Stimulated activated memory B cell treated with anti-CD40 and anti-IgM and Interleukin-4, amounts not matched to agents 10 μg/mL and 1 μg/mL and 100 μg/mL, for 72 hours (primary cell): ENCODE data around the gene ATP10D.
"Not testable (repeated sequence)": the region's sequence is repeated elsewhere in the genome, so short reads cannot be mapped to it uniquely, and the experiment has no call there.

Experiments
- ATAC-seq: fragments of 150-1000 bp; cut with Tn5 transposase; 2 replicates; pipeline ENCODE4 v1.10.0; 2021
- H3K27ac Mint-ChIP-seq: one replicate; pipeline ENCODE4 v1.8.0; 2022; ENCODE audit warnings: mild to moderate bottlenecking, mixed read lengths
- H3K27me3 Mint-ChIP-seq: one replicate; pipeline ENCODE4 v1.8.0; 2022; ENCODE audit warnings: mixed read lengths
- H3K36me3 Mint-ChIP-seq: one replicate; pipeline ENCODE4 v1.8.0; 2022; ENCODE audit warnings: mixed read lengths
- H3K4me1 Mint-ChIP-seq: one replicate; pipeline ENCODE4 v1.8.0; 2022; ENCODE audit warnings: mixed read lengths
- H3K4me3 Mint-ChIP-seq: one replicate; pipeline ENCODE4 v1.8.0; 2022; ENCODE audit warnings: mild to moderate bottlenecking, moderate library complexity, mixed read lengths
- H3K9me3 Mint-ChIP-seq: one replicate; pipeline ENCODE4 v1.8.0; 2022; ENCODE audit warnings: mixed read lengths

Gene ATP10D

GRCh38 chr4:47505666-47506065, 20.6 kb downstream of the ATP10D start:
- H3K27me3 Mint-ChIP-seq, result no peaks in the 10 kb centered on the region
- H3K27ac Mint-ChIP-seq, result no peak overlapping the region
- peaks cover 5% of the 10 kb centered on the region for H3K36me3 Mint-ChIP-seq
- H3K9me3 Mint-ChIP-seq, result no peaks in the 10 kb centered on the region
- peaks cover 28% of the 10 kb centered on the region for H3K4me1 Mint-ChIP-seq
- no peak for ATAC-seq
- H3K4me3 Mint-ChIP-seq, result no peak overlapping the region

GRCh38 chr4:47510506-47511143, 25.6 kb downstream of the ATP10D start:
- peaks cover 50% of the 10 kb centered on the region for H3K4me1 Mint-ChIP-seq
- H3K9me3 Mint-ChIP-seq, result no peaks in the 10 kb centered on the region
- H3K27me3 Mint-ChIP-seq, result no peaks in the 10 kb centered on the region
- H3K27ac Mint-ChIP-seq, result peak overlapping the region; percentile 72
- H3K36me3 Mint-ChIP-seq, result peaks cover 27% of the 10 kb centered on the region
- peak; percentile 97 for ATAC-seq
- peak overlapping the region; percentile 8 for H3K4me3 Mint-ChIP-seq

DNA sequence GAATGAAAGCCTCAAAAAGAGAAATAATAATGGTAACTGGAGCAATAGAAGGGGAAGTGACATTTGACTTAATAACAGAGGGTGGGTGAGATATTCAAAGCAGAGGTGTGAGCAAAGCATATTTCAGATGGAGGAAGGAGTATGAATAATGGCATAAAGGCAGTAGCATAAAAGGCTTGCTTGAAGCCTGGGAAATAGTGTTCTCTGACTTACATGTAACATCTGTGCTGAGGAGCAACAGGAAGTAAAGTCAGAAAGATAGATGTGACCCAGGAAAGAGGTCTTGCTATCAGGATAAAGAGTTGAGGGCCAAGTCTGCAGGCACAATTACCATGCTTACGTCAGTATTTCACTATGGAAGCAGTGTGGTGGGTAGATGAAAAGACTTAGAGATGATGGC, 28.4 kb downstream of the ATP10D start:
- Mint-ChIP-seq H3K4me3 (no peak overlapping the region), H3K4me1 (peaks cover 36% of the 10 kb centered on the region), H3K27me3 (no peaks in the 10 kb centered on the region), H3K36me3 (peaks cover 34% of the 10 kb centered on the region), H3K27ac (no peak overlapping the region), H3K9me3 (no peaks in the 10 kb centered on the region)
- ATAC-seq, result no peak

DNA sequence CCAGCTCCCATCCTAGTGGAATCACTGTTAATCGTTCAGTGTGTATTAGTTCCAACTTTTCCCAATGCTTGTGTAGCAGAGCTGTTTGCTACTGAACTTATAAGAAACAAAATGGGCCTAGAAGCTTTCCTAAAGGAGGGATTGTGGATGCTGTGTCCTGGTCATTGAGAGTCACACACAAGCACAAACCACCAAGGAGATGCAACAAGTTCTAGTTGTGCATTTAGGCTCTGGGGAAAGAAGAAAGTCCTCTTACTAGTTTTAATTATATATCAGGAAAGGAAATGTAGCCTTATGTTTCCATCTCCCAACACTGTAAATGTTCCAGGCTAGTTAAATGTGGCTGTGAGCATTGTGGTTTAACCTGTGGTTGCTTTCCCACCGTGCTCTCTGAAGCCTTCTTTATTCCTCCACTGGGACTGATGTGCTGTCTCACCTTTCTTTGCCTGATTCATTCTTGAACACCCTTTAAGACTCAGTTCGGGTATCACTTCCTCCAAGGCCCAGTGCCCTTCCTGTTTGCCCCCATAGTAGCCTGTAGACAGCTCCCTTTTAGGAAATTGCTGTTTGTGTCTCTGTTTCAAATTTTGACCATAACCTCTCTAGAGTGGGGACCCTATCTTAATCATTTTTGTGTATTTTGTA, 34.3 kb downstream of the ATP10D start:
- H3K9me3 Mint-ChIP-seq, result no peaks in the 10 kb centered on the region
- H3K4me3 Mint-ChIP-seq, result no peak overlapping the region
- no peaks in the 10 kb centered on the region for H3K27me3 Mint-ChIP-seq
- H3K4me1 Mint-ChIP-seq, result peaks cover 23% of the 10 kb centered on the region
- ATAC-seq, result peak; percentile 95
- peaks cover 37% of the 10 kb centered on the region for H3K36me3 Mint-ChIP-seq
- peak overlapping the region; percentile 5 for H3K27ac Mint-ChIP-seq

- Mint-ChIP-seq H3K4me1 (peaks cover 21% of the 10 kb centered on the region), H3K4me3 (no peak overlapping the region), H3K27ac (no peak overlapping the region), H3K36me3 (peaks cover 70% of the 10 kb centered on the region), H3K9me3 (peaks cover 5% of the 10 kb centered on the region), H3K27me3 (no peaks in the 10 kb centered on the region)
- ATAC-seq, result no peak
Observed at GRCh38 chr4:47525154-47525819, 40.2 kb downstream of the ATP10D start.

- H3K9me3 Mint-ChIP-seq, result peaks cover 5% of the 10 kb centered on the region
- H3K4me3 Mint-ChIP-seq, result no peak overlapping the region
- no peak overlapping the region for H3K27ac Mint-ChIP-seq
- peaks cover 21% of the 10 kb centered on the region for H3K4me1 Mint-ChIP-seq
- ATAC-seq, result no peak
- H3K27me3 Mint-ChIP-seq, result no peaks in the 10 kb centered on the region
- H3K36me3 Mint-ChIP-seq, result peaks cover 64% of the 10 kb centered on the region
Observed at GRCh38 chr4:47526281-47526680, 41.2 kb downstream of the ATP10D start.

GRCh38 chr4:47528646-47529045, 43.6 kb downstream of the ATP10D start:
- H3K27ac Mint-ChIP-seq, H3K4me3 Mint-ChIP-seq, H3K9me3 Mint-ChIP-seq, H3K27me3 Mint-ChIP-seq, ATAC-seq: not testable (repeated sequence)
- H3K36me3 Mint-ChIP-seq, result peaks cover 68% of the 10 kb centered on the region
- peaks cover 39% of the 10 kb centered on the region for H3K4me1 Mint-ChIP-seq

DNA sequence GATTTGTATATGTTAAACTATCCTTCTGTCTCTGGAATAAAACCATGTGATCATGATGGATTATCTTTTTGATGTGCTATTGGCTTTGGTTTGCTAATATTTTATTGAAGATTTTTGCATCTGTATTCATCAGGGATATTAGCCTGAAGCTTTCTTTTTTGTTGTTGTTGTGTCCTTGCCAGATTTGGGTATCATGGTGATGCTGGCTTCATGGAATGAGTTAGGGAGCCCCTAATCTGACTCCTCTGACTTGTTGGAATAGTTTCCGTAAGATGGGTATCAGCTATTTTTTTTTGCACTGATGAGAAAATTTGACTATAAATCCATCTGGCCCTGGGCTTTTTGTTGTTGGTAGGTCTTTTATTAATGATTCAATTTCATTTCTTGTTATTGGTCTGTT, 45.7 kb downstream of the ATP10D start:
- no peak overlapping the region for H3K27ac Mint-ChIP-seq
- peaks cover 5% of the 10 kb centered on the region for H3K9me3 Mint-ChIP-seq
- no peak for ATAC-seq
- H3K27me3 Mint-ChIP-seq, result no peaks in the 10 kb centered on the region
- peaks cover 78% of the 10 kb centered on the region for H3K36me3 Mint-ChIP-seq
- no peak overlapping the region for H3K4me3 Mint-ChIP-seq
- H3K4me1 Mint-ChIP-seq, result peaks cover 45% of the 10 kb centered on the region

GRCh38 chr4:47531241-47531953, 46.3 kb downstream of the ATP10D start:
- ATAC-seq, result peak; percentile 96
- Mint-ChIP-seq H3K36me3 (peaks cover 78% of the 10 kb centered on the region), H3K27ac (no peak overlapping the region), H3K4me3 (no peak overlapping the region), H3K27me3 (no peaks in the 10 kb centered on the region), H3K4me1 (peaks cover 45% of the 10 kb centered on the region), H3K9me3 (peaks cover 5% of the 10 kb centered on the region)

GRCh38 chr4:47531954-47532321, 46.9 kb downstream of the ATP10D start:
- Mint-ChIP-seq H3K9me3 (peaks cover 5% of the 10 kb centered on the region), H3K27me3 (no peaks in the 10 kb centered on the region), H3K4me3 (no peak overlapping the region), H3K27ac (no peak overlapping the region), H3K4me1 (peaks cover 45% of the 10 kb centered on the region), H3K36me3 (peaks cover 77% of the 10 kb centered on the region)
- no peak for ATAC-seq

DNA sequence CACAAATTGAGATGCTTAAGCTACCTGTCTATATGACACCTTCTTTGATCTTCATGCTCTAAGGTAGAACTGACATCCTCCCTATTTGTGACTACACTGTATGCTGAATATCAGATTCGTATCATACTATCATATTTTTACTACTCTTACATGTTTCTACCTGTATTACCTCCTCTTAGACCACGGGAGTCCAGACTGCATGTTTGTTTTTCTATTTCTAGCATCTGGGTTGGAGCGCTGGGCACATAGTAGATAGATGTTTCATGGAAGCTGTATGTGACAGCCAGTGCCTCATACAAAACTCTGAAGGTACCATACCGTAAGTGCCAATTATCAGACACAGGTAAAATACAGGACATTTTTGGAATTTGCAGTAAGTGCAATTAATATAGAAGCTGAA, 47.6 kb downstream of the ATP10D start:
- Mint-ChIP-seq H3K36me3 (peaks cover 70% of the 10 kb centered on the region), H3K4me3 (no peak overlapping the region), H3K9me3 (peaks cover 5% of the 10 kb centered on the region), H3K27ac (no peak overlapping the region), H3K27me3 (no peaks in the 10 kb centered on the region), H3K4me1 (peaks cover 45% of the 10 kb centered on the region)
- ATAC-seq, result no peak

DNA sequence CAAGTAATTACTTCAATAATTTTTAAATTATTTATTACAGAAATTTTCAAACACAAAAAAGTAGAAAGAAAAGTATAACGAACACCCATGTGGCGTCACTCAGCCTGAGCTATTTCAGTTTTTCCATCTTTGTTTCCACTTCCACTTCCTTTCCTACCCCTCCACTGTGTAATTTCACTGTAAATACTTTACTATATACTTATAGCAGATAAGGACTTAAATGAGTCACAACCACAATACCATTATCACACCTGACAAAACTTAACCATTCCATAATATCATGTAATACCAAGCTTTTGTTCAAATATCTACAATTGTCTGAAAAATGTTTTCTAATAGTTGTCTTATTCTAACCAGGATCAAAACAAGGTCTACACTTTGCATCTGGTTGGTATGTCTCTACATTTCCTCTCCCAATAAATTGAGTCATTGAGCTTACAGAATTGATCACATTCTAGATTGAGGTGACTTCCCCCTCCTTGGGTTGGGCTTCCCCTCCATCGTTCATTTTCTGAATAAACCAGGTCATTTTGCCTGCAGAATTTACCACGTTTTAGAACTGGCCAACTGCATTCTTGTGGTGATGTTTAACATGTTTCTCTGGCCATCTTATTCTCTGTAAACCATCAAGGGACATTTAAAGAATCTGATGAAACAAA, 48.7 kb downstream of the ATP10D start:
- no peak for ATAC-seq
- Mint-ChIP-seq H3K4me3 (no peak overlapping the region), H3K27me3 (no peaks in the 10 kb centered on the region), H3K36me3 (peaks cover 68% of the 10 kb centered on the region), H3K27ac (no peak overlapping the region), H3K9me3 (peaks cover 5% of the 10 kb centered on the region), H3K4me1 (peaks cover 45% of the 10 kb centered on the region)

DNA sequence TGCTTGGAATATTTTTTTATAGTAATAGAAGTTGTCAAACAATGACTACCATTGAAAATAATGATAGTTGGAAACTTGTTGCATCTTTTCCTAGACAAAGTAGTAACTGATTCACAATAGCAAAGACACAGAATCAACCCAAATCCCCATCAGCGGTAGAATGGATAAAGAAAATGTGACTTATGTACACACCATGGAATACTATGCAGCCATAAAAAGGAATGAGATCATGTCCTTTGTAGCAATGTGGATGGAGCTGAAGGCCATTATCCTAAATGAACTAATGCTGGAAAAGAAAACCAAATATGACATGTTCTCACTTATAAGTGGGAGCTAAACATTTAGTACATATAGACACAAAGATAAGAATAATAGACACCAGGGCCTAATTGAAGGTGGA, 49.7 kb downstream of the ATP10D start:
- Mint-ChIP-seq H3K4me3 (no peak overlapping the region), H3K36me3 (peaks cover 62% of the 10 kb centered on the region), H3K9me3 (no peaks in the 10 kb centered on the region), H3K27me3 (no peaks in the 10 kb centered on the region), H3K4me1 (peaks cover 38% of the 10 kb centered on the region), H3K27ac (no peak overlapping the region)
- ATAC-seq, result no peak

- ATAC-seq, result no peak
- Mint-ChIP-seq H3K27me3 (no peaks in the 10 kb centered on the region), H3K9me3 (no peaks in the 10 kb centered on the region), H3K36me3 (peaks cover 57% of the 10 kb centered on the region), H3K4me1 (peaks cover 29% of the 10 kb centered on the region), H3K27ac (no peak overlapping the region), H3K4me3 (no peak overlapping the region)
Observed at GRCh38 chr4:47535567-47536147, 50.6 kb downstream of the ATP10D start.

- Mint-ChIP-seq H3K4me3 (no peak overlapping the region), H3K27me3 (no peaks in the 10 kb centered on the region), H3K9me3 (no peaks in the 10 kb centered on the region), H3K36me3 (peaks cover 67% of the 10 kb centered on the region), H3K4me1 (peaks cover 18% of the 10 kb centered on the region), H3K27ac (no peak overlapping the region)
- ATAC-seq, result no peak
Observed at GRCh38 chr4:47536966-47537365, 51.9 kb downstream of the ATP10D start.
